ENCODE data around the gene PRCP.

The PRCP gene

GRCh38 chr11:82796998-82797961 is 103.0 kb downstream of the PRCP start:
- no peak for TF ChIP-seq CTCF (IDR thresholded peaks at IDR 0.05; ENCODE audit: borderline replicate concordance, insufficient read depth, low read depth, low read length)
- no peak overlapping the region for H3K4me3 ChIP-seq (ENCODE audit: low read depth, low read length)

DNA sequence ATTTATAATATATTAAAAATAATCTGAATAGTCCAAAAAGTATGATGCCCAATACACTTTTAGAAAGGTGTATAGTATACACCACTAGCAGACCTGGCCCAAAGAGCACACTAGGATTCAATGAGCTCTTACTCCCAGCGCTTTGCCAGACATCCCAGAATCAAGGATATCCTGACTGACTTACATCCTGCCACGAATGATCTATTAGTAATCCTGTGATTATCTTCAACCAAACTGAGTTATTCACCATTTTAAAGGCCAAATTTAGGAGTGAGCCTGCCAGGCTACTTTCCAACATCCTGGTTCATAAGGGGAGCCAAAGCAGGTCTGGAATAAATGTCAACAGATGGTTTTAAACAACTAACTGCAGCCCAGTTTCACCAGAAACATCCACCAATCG is 105.7 kb downstream of the PRCP start:
- no peak for TF ChIP-seq CTCF (IDR thresholded peaks at IDR 0.05; ENCODE audit: borderline replicate concordance, insufficient read depth, low read depth, low read length)
- no peak overlapping the region for H3K4me3 ChIP-seq (ENCODE audit: low read depth, low read length)

DNA sequence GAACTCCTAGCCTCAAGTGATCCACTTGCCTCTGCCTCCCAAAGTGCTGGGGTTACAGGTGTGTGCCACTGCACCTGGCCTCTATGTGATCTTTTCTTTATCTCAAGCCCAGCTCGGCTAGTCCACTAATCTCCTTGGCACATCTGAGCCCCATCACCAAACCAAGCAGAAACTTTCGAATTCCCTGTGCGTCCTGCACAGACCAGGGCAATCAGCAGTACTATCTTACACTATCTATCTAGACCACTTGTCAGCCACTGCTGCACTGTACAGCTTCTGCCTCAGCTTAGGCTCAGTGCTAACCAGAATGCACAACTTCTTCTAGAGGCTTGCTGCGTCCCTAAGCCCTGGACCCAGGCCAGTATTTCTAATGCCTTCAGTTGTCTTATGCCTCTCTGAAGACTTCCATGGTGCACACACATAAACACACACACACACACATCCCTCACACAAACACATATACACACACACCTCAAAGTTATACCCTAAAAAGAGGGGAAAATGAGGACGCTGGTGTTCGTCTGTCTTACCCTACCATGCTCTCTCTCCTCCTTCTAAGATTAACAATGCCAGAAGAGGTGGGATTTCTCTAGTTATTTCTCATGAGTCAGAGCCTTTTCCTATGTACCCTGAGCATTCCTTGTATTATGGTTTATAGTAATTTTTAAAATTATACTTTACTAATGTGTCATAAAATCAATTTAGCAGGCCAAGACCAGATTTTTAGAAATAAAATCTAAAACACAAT is 107.2 kb downstream of the PRCP start:
- no peak for TF ChIP-seq CTCF (IDR thresholded peaks at IDR 0.05; ENCODE audit: borderline replicate concordance, insufficient read depth, low read depth, low read length)
- no peak overlapping the region for H3K4me3 ChIP-seq (ENCODE audit: low read depth, low read length)

DNA sequence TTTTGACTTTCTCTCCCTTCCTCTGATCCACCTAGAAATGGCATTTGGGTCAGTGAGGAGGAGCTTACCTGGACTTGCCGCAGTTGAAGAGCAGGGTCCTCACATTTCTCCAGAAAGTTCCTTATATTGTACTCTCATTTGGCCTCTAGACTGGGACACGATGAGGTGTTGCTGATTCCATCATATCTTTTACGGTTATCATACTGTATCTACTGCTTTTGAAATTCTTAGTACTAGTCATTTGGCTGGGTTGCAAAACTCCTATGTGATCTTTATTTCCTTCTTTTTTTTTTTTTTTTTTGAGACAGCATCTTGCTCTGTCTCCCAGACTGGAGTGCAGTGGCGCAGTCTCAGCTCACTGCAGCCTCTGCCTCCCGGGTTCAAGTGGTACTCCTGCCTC is 107.9 kb downstream of the PRCP start:
- no peak overlapping the region for H3K4me3 ChIP-seq (ENCODE audit: low read depth, low read length)
- no peak for TF ChIP-seq CTCF (IDR thresholded peaks at IDR 0.05; ENCODE audit: borderline replicate concordance, insufficient read depth, low read depth, low read length)

DNA sequence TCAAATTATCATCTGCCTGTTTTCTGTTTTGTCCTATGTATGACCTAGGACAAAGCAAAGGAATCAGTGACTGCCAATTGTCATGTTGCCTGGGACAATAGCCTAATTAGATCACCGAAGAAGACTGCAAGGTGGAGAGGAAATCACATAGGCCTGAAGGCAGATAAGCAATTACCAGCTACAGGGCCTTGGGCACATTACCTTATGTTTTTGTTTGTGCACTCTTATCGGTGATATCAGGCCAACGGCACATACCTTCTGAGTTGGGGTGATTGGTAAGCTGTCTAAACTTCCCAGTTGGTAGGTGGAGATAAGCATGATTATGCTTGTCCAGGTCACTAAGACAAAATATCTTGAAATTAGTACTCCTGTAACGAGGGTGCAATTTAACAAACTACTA is 108.5 kb downstream of the PRCP start:
- H3K4me3 ChIP-seq (ENCODE audit: low read depth, low read length): no peak overlapping the region
- no peak for TF ChIP-seq CTCF (IDR thresholded peaks at IDR 0.05; ENCODE audit: borderline replicate concordance, insufficient read depth, low read depth, low read length)

DNA sequence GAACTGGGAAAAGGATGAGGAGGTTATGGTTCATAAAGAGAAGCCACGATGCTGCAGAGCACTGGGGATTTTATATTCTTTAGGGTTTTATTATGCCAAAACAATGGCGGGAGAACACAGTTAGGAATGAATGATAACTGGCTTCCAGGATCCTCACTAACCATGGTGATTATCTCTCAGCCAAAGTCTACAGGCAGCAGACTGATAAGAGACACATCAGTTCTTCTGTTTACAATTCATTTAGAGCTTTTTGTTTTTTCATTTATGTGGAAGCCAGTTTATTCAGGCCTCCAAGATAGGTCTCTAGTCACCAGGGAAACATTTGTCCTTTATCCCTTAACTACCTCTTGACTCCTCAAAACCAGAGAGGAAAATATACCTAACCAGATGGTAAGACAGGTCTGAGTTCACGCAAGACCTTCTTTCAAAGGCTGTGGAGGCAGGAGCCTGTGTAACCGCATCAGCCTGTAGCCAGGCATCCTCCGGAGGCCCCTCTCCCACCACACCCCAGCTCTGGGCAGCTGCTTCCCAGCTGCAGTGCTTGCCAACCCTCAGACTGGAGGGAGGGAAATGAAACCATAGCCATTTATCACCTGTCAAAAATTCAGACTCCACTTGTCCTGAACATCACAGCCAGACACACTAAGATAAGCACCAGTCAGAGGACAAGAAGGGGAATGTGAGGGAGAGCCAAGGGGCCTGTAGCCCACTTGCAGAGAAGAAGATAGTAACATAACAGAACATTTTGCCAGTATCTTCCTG is 109.3 kb downstream of the PRCP start:
- no peak overlapping the region for H3K4me3 ChIP-seq (ENCODE audit: low read depth, low read length)
- no peak for TF ChIP-seq CTCF (IDR thresholded peaks at IDR 0.05; ENCODE audit: borderline replicate concordance, insufficient read depth, low read depth, low read length)

Data from GM12875 (cell line).